ENCODE data around the gene P3R3URF.

P3R3URF gene

DNA sequence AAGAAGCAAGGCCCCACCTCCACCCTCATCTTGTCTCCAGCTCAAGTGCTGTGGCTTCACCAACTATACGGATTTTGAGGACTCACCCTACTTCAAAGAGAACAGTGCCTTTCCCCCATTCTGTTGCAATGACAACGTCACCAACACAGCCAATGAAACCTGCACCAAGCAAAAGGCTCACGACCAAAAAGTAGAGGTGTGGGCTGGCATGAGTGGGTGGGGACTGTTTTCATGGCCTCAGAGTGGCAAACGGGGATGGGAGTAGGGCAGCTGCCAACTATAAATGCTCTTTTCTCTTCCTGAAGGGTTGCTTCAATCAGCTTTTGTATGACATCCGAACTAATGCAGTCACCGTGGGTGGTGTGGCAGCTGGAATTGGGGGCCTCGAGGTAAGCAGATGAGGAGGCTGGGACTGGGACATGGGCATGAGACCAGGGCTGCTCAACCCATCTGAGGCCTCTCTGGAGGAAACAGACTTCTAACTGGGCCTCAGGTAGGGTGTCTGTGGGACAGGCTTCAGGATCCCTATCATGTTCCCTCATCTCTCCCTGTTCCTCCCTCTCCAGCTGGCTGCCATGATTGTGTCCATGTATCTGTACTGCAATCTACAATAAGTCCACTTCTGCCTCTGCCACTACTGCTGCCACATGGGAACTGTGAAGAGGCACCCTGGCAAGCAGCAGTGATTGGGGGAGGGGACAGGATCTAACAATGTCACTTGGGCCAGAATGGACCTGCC lies 8.8 kb upstream of the P3R3URF start:
- no CpG with 5 or more reads among the region's 7 CpGs for WGBS (ENCODE audit: insufficient coverage, insufficient read length)
- DNase-seq (ENCODE audit: low read depth, low spot score), result no peak
- no peak overlapping the region for H3K4me3 ChIP-seq (ENCODE audit: low read length)
- no peaks in the 10 kb centered on the region for H3K36me3 ChIP-seq (ENCODE audit: control insufficient read depth, insufficient read depth, low read length)
- no peaks in the 10 kb centered on the region; the same call in 1 of the 2 replicates for H3K4me1 ChIP-seq (ENCODE audit: control insufficient read depth, insufficient read depth, low read length)
- H3K9me3 ChIP-seq (ENCODE audit: control insufficient read depth, insufficient read depth, low read length), result no peaks in the 10 kb centered on the region
- H3K27me3 ChIP-seq (ENCODE audit: control insufficient read depth, insufficient read depth, low read length), result no peaks in the 10 kb centered on the region; the same call in 1 of the 2 replicates
- H3K27ac ChIP-seq (ENCODE audit: low read length), result no peak overlapping the region

DNA sequence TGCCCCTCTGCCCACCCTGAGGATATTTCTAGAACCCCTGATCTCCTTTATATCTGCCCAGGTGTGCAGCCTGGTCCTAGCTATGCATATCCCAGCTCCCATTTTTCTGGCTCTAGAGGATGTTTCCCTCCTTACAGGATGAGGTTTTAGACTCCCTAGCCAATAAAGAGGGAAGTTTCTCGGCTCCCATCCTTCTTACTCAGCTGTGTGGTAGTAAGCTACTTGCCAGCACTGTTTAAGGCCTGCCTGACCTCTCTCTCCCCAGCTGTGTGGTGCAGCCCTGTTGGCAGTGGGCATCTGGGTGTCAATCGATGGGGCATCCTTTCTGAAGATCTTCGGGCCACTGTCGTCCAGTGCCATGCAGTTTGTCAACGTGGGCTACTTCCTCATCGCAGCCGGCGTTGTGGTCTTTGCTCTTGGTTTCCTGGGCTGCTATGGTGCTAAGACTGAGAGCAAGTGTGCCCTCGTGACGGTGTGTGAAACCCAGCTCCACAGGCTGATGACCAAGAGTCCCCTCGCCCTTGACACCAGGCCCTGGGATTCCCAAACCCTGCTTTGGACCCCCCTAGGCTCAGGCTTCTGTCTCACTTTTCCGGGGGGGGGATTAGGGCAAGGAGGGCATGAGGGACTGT lies 7.8 kb upstream of the P3R3URF start:
- no peak overlapping the region for H3K4me3 ChIP-seq (ENCODE audit: low read length)
- H3K9me3 ChIP-seq (ENCODE audit: control insufficient read depth, insufficient read depth, low read length), result no peaks in the 10 kb centered on the region
- DNase-seq (ENCODE audit: low read depth, low spot score), result no peak
- H3K4me1 ChIP-seq (ENCODE audit: control insufficient read depth, insufficient read depth, low read length), result peaks cover 2% of the 10 kb centered on the region; the same call in 1 of the 2 replicates
- no CpG with 5 or more reads among the region's 12 CpGs for WGBS (ENCODE audit: insufficient coverage, insufficient read length)
- no peak overlapping the region for H3K27ac ChIP-seq (ENCODE audit: low read length)
- H3K27me3 ChIP-seq (ENCODE audit: control insufficient read depth, insufficient read depth, low read length), result no peaks in the 10 kb centered on the region; the same call in 1 of the 2 replicates
- no peaks in the 10 kb centered on the region for H3K36me3 ChIP-seq (ENCODE audit: control insufficient read depth, insufficient read depth, low read length)

DNA sequence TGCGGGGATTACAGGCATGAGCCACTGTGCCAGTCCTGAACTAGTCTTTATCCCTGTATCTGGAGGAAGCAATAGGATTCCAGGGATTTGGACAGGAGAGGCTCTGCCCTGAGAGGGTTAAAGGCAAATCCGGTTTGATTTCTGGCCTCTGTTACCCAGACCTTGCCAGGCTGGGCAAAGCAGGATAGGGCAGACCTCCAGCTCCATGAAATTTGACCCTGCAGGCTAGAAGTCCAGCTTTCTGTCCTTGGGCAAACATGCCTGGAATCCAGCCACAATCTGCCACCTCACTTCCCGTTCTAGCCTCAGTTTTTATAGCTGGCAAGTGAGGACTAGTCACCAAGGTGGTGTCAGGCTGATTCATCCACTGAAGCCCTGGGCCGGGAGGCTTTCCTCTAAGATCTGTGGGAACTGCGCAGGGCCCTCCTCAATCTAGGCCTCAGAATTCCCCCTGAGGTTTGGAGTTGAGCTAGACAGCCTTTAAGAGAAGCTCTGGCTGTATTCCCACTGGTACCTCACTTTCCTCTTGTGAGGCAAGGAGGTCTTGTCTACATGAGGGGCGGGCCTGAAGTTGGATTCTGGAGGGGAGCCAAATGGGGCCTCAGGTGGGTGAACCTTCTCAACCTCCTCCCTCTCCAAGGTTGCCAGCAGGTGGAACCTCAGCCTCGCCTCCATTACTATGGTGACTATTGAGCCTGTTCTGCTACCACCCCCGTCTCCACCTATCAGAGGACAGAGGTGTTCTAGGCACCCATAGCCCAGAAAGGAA lies 7.0 kb upstream of the P3R3URF start:
- Histone ChIP-seq H3K36me3 (ENCODE audit: control insufficient read depth, insufficient read depth, low read length) (no peaks in the 10 kb centered on the region), H3K27me3 (ENCODE audit: control insufficient read depth, insufficient read depth, low read length) (no peaks in the 10 kb centered on the region; the same call in 1 of the 2 replicates), H3K9me3 (ENCODE audit: control insufficient read depth, insufficient read depth, low read length) (no peaks in the 10 kb centered on the region), H3K4me1 (ENCODE audit: control insufficient read depth, insufficient read depth, low read length) (peaks cover 2% of the 10 kb centered on the region; the same call in 1 of the 2 replicates), H3K27ac (ENCODE audit: low read length) (no peak overlapping the region), H3K4me3 (ENCODE audit: low read length) (no peak overlapping the region)
- no CpG with 5 or more reads among the region's 8 CpGs for WGBS (ENCODE audit: insufficient coverage, insufficient read length)
- no peak for DNase-seq (ENCODE audit: low read depth, low spot score)

DNA sequence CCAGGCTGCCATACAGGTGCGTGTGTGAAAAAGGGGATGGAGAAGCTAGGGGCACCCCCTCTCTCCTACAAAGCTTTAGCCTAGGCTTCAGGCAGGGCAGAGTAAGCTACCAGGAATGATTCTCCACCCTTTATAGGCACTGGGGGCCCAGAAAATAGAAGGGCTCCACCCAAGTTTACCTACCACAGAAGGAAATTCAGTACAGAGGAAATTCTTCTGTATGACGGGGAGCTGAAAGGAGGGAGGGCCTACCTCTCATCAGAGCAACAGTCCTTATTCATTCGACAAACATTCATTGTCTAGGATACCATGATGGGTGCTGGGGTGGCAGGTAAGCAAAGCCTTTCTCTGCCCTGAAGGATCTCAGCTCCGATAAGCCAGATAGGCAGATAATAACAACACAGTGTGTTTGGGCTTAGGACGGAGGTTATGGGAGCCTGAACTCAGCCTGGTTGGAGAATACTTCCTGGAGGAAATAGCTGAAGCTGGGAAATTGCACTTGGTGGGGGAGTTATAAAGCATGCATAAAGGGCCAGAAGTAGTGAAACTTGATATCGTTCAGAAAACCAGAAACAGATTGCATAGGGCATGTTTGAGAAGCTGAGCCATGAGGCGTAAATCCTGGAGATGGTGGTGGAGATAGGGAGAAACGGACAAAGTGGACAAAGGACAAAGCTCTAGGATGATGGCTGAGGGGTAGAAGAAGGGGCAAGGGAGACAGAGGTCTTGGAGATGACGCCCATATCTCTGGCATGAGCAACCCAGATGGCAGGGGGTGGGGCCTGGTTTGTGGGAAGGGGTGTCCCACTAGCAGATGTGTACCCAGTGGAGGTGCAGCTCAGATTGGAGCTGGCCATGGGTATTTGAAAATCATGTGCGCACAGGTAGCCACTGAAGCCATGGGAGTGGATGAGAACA lies 5.3 kb upstream of the P3R3URF start:
- Histone ChIP-seq H3K9me3 (ENCODE audit: control insufficient read depth, insufficient read depth, low read length) (no peaks in the 10 kb centered on the region), H3K36me3 (ENCODE audit: control insufficient read depth, insufficient read depth, low read length) (no peaks in the 10 kb centered on the region), H3K27ac (ENCODE audit: low read length) (no peak overlapping the region), H3K4me3 (ENCODE audit: low read length) (no peak overlapping the region), H3K27me3 (ENCODE audit: control insufficient read depth, insufficient read depth, low read length) (no peaks in the 10 kb centered on the region; the same call in 1 of the 2 replicates), H3K4me1 (ENCODE audit: control insufficient read depth, insufficient read depth, low read length) (peaks cover 2% of the 10 kb centered on the region; the same call in 1 of the 2 replicates)
- WGBS (ENCODE audit: insufficient coverage, insufficient read length), result no CpG with 5 or more reads among the region's 10 CpGs
- no peak for DNase-seq (ENCODE audit: low read depth, low spot score)

DNA sequence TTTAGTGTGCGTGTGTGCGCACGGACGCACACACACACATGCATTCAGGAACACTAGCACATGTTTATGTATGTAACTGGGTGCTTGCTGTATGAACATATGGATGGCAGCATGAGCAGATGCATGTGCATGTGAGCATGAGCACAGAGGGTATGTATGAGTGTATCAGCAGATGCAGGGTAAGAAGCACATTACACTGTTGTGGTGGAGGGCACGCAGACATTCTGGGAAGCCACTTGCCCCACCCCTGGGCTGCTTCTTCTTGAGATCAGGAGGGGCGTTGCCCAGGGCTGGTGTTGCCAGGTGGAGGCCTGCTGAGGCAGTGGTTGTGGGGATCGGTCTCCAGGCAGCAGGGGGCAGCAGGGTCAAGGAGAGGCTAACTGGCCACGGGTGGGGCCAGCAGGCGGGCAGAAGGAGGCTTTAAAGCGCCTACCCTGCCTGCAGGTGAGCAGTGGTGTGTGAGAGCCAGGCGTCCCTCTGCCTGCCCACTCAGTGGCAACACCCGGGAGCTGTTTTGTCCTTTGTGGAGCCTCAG lies 3.9 kb upstream of the P3R3URF start:
- DNase-seq (ENCODE audit: low read depth, low spot score), result no peak
- WGBS (ENCODE audit: insufficient coverage, insufficient read length), result no CpG with 5 or more reads among the region's 12 CpGs
- H3K27me3 ChIP-seq (ENCODE audit: control insufficient read depth, insufficient read depth, low read length), result no peaks in the 10 kb centered on the region; the same call in 1 of the 2 replicates
- no peak overlapping the region for H3K4me3 ChIP-seq (ENCODE audit: low read length)
- H3K27ac ChIP-seq (ENCODE audit: low read length), result no peak overlapping the region
- H3K36me3 ChIP-seq (ENCODE audit: control insufficient read depth, insufficient read depth, low read length), result no peaks in the 10 kb centered on the region
- H3K9me3 ChIP-seq (ENCODE audit: control insufficient read depth, insufficient read depth, low read length), result no peaks in the 10 kb centered on the region
- peaks cover 2% of the 10 kb centered on the region; the same call in 1 of the 2 replicates for H3K4me1 ChIP-seq (ENCODE audit: control insufficient read depth, insufficient read depth, low read length)

DNA sequence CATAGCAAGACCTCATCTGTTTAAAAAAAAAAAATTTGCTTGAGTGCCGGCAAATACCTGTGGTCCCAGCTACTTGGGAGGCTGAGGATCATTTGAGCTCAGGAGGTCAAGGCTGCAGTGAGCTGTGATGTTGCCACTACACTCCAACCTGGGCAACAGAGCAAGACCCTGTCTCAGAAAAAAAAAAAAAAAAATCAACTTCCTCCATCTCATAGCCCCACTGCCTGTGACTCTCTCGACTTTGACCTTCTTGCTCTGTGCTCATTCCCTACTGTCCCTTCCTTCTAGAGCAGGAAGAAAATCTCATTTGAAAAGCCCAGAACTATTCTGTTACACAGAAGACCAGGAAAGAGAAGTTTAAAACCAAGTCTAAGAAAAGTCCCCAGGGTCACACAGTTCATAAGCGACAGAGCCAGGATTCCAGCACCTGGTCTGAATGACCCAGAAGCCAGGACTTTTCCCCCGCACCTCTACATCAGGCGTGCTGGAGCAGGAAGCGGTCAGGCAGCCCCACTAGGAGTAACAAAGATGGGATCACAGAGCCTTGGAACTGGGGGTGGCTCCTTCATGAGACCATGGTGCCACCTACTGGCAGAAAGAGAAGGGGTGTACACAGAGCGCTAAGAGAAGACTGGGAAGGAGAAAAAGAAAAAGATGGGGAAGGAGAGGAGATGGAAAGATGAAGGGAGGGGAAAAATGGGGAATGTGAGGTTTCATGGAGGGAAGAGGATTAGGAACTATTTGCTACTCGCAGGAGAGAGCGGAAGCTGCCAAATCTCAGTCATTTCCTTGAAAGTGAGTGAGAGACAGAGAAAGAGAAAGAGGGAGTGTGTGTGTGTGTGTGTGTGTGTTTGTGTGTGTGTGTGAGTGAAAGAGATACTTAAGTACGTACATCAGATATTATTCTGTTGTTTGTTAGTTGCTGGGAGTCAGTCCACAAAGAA lies 3.1 kb upstream of the P3R3URF start:
- H3K9me3 ChIP-seq (ENCODE audit: control insufficient read depth, insufficient read depth, low read length), result no peaks in the 10 kb centered on the region
- DNase-seq (ENCODE audit: low read depth, low spot score), result peak; percentile 72
- H3K36me3 ChIP-seq (ENCODE audit: control insufficient read depth, insufficient read depth, low read length), result no peaks in the 10 kb centered on the region
- no peak overlapping the region for H3K27ac ChIP-seq (ENCODE audit: low read length)
- H3K4me1 ChIP-seq (ENCODE audit: control insufficient read depth, insufficient read depth, low read length), result peaks cover 2% of the 10 kb centered on the region; the same call in 1 of the 2 replicates
- no peak overlapping the region for H3K4me3 ChIP-seq (ENCODE audit: low read length)
- H3K27me3 ChIP-seq (ENCODE audit: control insufficient read depth, insufficient read depth, low read length), result no peaks in the 10 kb centered on the region; the same call in 1 of the 2 replicates
- WGBS (ENCODE audit: insufficient coverage, insufficient read length), result 100% methylated on average over 1 of the region's 10 CpGs

DNA sequence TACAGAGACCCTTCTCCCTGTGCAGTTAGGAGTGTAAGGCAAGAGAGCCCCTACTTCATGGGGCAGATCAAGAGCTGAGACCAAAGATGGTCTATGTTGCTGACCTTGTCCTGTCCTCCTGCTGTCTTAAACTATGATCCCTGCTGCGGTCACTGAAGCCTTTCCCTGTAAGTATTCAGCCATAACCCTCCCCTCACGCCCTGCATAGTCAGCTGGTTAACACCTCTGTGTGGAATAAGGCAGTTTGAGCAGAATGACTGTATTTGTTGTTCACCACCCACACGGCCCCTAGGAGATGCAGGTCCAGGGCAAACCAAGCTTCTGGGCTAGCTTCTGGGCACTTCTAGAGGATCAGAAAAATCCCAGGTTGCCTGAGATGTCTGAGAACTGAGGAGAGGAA lies 1.0 kb downstream of the P3R3URF start:
- Histone ChIP-seq H3K4me3 (ENCODE audit: low read length) (no peak overlapping the region), H3K27me3 (ENCODE audit: control insufficient read depth, insufficient read depth, low read length) (no peaks in the 10 kb centered on the region), H3K36me3 (ENCODE audit: control insufficient read depth, insufficient read depth, low read length) (no peaks in the 10 kb centered on the region), H3K9me3 (ENCODE audit: control insufficient read depth, insufficient read depth, low read length) (no peaks in the 10 kb centered on the region), H3K4me1 (ENCODE audit: control insufficient read depth, insufficient read depth, low read length) (peaks cover 3% of the 10 kb centered on the region), H3K27ac (ENCODE audit: low read length) (no peak overlapping the region)
- WGBS (ENCODE audit: insufficient coverage, insufficient read length), result no CpG with 5 or more reads among the region's 3 CpGs
- DNase-seq (ENCODE audit: low read depth, low spot score), result no peak

DNA sequence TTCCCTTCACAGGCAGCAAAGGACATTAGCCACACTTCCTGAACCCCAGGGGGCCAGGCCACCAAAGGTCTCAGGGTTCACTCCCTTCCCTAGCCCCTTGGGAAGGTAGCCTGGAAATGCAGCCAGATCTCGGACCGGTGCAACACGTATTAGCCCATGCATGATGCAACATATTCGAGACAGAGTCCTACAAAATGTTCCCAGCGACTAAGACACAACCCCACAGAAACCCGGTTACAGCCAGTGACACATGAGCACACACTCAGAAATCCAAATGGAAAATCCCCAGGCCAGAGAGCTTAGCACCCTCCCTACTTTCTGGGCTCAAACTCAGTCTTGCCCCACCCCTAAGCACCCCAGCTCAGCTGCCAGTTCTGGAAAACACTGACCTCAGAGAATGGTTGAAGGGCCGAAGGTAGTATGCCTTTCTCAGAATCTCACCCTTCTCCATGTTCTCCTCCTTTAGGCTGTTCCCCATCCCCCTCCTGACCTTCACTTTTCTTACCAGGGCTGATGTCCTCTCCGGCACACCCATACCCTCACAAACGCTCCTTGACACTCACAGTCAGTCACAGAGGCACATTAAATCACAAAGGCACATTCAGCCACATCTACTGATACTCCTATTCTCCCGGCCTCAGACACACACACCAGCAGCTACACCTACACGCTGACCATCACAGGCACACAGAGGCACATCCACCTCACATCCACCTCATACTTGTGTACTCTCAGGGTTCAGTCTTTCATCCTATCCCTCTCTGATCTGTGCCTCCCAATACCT lies 1.6 kb downstream of the P3R3URF start, which contains the start of gene TSPAN1:
Gene TSPAN1 (plus strand): TSS at position 640 of the 784 bp plus-strand sequence. CDS start 6,021 bp downstream, outside the sequence.
- Histone ChIP-seq H3K27me3 (ENCODE audit: control insufficient read depth, insufficient read depth, low read length) (no peaks in the 10 kb centered on the region), H3K27ac (ENCODE audit: low read length) (no peak within 1 kb of the TSS), H3K4me3 (ENCODE audit: low read length) (no peak within 1 kb of the TSS), H3K4me1 (ENCODE audit: control insufficient read depth, insufficient read depth, low read length) (peaks cover 1% of the 10 kb centered on the region), H3K9me3 (ENCODE audit: control insufficient read depth, insufficient read depth, low read length) (no peaks in the 10 kb centered on the region), H3K36me3 (ENCODE audit: control insufficient read depth, insufficient read depth, low read length) (no peaks in the 10 kb centered on the region)
- no peak for DNase-seq (ENCODE audit: low read depth, low spot score)
- WGBS (ENCODE audit: insufficient coverage, insufficient read length), result no CpG with 5 or more reads among the region's 11 CpGs

All from iPS DF 6.9 (cell line).